Measurements from ENCODE around the gene AGTR2.

DNA sequence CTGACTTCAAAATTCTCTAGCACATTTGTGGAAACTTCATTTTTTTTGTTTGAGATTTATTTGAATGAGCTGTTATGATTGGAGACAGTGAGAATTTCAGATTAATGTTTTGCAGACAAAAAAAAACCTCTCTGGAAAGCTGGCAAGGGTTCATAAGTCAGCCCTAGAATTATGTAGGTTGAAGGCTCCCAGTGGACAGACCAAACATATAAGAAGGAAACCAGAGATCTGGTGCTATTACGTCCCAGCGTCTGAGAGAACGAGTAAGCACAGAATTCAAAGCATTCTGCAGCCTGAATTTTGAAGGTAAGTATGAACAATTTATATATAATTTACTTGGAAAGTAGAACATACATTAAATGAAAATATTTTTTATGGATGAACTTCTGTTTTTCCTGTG is at the start of gene AGTR2:
- TF ChIP-seq, protein P1, sequence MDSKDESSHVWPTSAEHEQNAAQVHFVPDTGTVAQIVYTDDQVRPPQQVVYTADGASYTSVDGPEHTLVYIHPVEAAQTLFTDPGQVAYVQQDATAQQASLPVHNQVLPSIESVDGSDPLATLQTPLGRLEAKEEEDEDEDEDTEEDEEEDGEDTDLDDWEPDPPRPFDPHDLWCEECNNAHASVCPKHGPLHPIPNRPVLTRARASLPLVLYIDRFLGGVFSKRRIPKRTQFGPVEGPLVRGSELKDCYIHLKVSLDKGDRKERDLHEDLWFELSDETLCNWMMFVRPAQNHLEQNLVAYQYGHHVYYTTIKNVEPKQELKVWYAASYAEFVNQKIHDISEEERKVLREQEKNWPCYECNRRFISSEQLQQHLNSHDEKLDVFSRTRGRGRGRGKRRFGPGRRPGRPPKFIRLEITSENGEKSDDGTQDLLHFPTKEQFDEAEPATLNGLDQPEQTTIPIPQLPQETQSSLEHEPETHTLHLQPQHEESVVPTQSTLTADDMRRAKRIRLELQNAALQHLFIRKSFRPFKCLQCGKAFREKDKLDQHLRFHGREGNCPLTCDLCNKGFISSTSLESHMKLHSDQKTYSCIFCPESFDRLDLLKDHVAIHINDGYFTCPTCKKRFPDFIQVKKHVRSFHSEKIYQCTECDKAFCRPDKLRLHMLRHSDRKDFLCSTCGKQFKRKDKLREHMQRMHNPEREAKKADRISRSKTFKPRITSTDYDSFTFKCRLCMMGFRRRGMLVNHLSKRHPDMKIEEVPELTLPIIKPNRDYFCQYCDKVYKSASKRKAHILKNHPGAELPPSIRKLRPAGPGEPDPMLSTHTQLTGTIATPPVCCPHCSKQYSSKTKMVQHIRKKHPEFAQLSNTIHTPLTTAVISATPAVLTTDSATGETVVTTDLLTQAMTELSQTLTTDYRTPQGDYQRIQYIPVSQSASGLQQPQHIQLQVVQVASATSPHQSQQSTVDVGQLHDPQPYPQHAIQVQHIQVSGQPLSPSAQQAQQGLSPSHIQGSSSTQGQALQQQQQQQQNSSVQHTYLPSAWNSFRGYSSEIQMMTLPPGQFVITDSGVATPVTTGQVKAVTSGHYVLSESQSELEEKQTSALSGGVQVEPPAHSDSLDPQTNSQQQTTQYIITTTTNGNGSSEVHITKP (tag by site-specific recombination; IDR thresholded peaks at IDR 0.05), result no peak
- TF ChIP-seq GLIS2 (tag by site-specific recombination; IDR thresholded peaks at IDR 0.05), result no peak
- TF ChIP-seq, protein P2, sequence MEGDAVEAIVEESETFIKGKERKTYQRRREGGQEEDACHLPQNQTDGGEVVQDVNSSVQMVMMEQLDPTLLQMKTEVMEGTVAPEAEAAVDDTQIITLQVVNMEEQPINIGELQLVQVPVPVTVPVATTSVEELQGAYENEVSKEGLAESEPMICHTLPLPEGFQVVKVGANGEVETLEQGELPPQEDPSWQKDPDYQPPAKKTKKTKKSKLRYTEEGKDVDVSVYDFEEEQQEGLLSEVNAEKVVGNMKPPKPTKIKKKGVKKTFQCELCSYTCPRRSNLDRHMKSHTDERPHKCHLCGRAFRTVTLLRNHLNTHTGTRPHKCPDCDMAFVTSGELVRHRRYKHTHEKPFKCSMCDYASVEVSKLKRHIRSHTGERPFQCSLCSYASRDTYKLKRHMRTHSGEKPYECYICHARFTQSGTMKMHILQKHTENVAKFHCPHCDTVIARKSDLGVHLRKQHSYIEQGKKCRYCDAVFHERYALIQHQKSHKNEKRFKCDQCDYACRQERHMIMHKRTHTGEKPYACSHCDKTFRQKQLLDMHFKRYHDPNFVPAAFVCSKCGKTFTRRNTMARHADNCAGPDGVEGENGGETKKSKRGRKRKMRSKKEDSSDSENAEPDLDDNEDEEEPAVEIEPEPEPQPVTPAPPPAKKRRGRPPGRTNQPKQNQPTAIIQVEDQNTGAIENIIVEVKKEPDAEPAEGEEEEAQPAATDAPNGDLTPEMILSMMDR (tag by site-specific recombination; IDR thresholded peaks at IDR 0.05), result no peak
